ENCODE data around the gene RBM10. TPM values are rescaled to one million over a fixed set of nuclear protein-coding genes. Genes with fewer than 3 reads are reported as not detected.

The RBM10 gene
- total RNA-seq, 1 donor from 2014 or later = 27.1 TPM

DNA sequence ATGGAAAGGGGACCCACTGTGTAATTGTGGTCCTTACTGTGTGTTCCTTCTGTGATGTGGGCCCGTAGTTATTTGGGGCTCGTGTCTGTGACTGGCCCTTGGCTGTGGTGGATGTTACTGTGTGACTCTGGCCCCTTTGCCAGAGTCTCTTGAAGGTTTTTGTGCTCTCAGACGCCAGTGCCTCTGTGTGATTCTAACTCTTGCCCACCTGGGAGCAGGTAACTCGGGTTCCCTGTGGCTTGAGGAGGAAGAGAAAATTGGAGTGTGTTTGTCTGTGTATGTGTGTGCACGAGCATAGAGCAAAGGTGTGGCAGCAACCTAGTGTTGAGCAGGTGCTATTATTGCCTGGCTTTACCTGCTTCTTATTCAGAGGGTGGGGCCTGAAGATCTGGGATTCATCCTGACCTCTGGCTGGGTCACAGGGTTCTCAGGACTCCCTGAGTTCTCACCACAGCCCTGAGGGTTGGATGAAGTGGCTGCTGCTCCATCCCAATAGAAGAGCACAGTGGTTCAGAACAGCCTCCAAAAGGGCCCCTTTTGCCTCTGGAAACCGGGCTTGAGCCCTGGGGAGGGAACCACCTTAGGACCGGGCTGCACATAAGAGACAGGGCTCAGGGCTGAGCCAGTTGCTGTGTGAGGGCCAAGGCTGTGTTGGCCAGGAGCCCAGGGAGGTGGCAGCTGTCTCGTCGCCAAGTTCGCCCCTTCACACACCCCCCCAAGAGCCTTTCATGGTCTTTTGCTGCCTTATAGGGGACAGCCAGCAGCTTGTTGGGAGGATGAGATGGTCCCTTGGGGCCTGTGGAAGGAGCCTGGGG is 1.3 kb downstream of the RBM10 start:
- no peak for DNase-seq (ENCODE audit: low spot score)
- intact Hi-C loops (cut with DNase I) = no loop called here

GRCh38 chrX:47146936-47147859 is 2.2 kb downstream of the RBM10 start:
- intact Hi-C loops (cut with DNase I) = no loop called here
- DNase-seq (ENCODE audit: low spot score) = no peak

DNA sequence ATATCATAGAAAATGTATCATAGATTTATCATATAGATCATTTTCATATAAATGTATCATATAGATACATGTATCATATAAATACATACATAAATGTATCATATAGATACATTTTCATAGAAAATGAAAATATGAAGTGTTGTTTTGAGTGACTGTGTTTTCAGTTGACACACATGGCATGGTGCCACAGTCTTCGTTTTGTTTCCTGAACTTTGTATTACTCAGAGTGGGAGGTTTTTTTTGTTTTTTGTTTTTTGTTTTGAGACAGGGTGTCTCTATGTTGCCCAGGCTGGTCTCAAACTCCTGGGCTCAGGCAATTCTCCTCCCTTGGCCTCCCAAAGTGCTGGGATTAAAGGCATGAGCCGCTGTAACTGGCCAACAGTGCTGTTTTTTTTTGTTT is 3.9 kb downstream of the RBM10 start:
- intact Hi-C loops (cut with DNase I) = no loop called here
- no peak for DNase-seq (ENCODE audit: low spot score)

GRCh38 chrX:47151435-47151834 is 6.4 kb downstream of the RBM10 start:
- no peak for DNase-seq (ENCODE audit: low spot score)
- intact Hi-C loops (cut with DNase I) = no loop called here

GRCh38 chrX:47156611-47157520 is 11.8 kb downstream of the RBM10 start:
- peak; percentile 66 for DNase-seq (ENCODE audit: low spot score)
- intact Hi-C loops (cut with DNase I) = no loop called here

DNA sequence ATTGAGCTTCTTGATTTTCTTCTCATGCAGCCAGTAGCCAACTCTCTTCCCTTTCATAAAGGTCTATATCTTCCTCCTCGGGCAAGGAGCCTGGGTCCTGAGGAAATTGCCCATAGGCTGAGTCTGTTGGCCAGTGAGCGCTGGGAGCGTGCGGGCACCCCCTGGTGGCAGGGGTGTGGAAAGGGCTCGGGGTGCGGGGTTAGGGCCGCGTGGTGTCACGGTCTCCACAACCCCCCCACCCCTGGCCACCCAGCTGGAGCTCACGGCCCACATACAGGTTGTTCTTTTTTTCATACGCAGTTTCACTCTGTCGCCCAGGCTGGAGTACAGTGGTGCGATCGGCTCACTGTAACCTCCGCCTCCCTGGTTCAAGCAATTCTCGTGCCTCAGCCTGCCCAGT is 13.1 kb downstream of the RBM10 start:
- DNase-seq (ENCODE audit: low spot score) = peak; percentile 59
- intact Hi-C loops (cut with DNase I) = no loop called here

GRCh38 chrX:47158781-47159180 is 13.8 kb downstream of the RBM10 start:
- intact Hi-C loops (cut with DNase I) = no loop called here
- peak; percentile 7 for DNase-seq (ENCODE audit: low spot score)

DNA sequence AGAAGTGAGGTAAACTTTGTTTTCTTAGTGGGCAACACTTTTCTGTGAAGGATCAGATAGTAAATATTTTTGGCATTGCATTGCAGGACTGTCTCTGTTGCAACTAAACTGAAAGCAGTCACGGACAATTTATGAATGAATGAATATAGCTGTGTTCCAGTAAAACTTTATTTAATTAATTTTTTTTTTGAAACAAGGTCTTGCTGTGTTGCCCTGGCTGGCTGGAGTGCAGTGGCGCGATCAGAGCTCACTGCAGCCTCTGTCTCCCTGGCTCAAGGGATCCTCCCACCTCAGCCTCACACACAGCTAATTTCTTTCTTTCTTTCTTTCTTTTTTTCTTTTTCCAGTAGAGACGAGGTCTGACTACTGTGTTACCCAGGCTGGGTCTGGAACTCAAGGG is 15.8 kb downstream of the RBM10 start:
- peak; percentile 10 for DNase-seq (ENCODE audit: low spot score)
- intact Hi-C loops (cut with DNase I) = no loop called here

DNA sequence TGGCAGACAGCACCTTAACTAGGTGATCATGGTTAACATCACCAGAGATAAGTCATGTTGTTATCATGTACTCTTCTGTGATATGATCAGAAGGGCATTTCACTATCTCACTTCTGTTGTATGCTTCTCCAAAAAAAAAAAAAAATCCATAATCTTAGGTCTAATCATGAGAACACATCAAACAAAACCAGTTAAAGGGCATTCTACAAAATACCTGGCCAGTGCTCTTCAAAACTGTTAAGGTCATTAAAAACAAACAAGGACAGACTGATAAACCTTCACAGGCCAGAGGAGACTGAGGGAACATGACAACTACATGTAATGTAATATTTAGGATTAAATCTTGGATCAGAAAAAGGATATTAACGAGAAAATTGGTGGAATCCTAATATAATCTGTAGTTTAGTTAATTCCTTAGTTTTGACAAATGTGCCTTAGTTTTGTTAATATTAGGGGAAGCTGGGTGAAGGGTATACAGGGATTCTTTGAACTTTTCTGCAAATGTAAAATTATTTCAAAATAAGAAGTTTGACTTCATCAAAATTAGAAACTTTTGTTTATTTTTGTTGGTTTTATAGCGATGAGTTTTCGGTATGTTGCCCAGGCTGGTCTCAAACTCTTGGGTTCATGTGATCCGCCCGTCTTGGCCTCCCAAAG is 18.0 kb downstream of the RBM10 start:
- intact Hi-C loops (cut with DNase I) = no loop called here
- peak; percentile 19 for DNase-seq (ENCODE audit: low spot score)

DNA sequence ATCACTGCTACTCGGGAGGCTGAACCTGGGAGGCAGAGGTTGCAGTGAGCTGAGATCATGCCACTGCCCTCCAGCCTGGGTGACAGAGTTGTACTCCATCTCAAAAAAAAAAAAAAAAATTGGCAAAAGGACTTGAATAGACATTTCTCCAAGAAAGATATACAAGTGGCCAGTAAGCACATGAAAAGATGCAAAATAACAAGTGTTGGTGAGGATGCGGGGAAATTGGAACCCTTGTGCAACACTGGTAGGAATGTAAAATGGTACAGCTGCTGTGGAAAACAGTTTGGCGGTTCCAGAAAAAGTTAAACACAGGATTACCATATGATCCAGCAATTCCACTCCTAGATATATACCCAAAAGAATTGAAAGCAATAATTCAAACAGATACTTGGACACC is 19.4 kb downstream of the RBM10 start:
- intact Hi-C loops (cut with DNase I) = no loop called here
- DNase-seq (ENCODE audit: low spot score) = no peak

GRCh38 chrX:47166126-47166525 is 21.1 kb downstream of the RBM10 start:
- DNase-seq (ENCODE audit: low spot score) = no peak
- intact Hi-C loops (cut with DNase I) = no loop called here

GRCh38 chrX:47168495-47169073 is 23.6 kb downstream of the RBM10 start:
- intact Hi-C loops (cut with DNase I) = no loop called here
- DNase-seq (ENCODE audit: low spot score) = peak; percentile 38

GRCh38 chrX:47169273-47169672 is 24.3 kb downstream of the RBM10 start:
- intact Hi-C loops (cut with DNase I) = no loop called here
- DNase-seq (ENCODE audit: low spot score) = peak; percentile 26

- intact Hi-C loops (cut with DNase I) = no loop called here
- DNase-seq (ENCODE audit: low spot score) = peak; percentile 78
These were observed 24.9 kb downstream of the RBM10 start for GRCh38 chrX:47169726-47170515.

DNA sequence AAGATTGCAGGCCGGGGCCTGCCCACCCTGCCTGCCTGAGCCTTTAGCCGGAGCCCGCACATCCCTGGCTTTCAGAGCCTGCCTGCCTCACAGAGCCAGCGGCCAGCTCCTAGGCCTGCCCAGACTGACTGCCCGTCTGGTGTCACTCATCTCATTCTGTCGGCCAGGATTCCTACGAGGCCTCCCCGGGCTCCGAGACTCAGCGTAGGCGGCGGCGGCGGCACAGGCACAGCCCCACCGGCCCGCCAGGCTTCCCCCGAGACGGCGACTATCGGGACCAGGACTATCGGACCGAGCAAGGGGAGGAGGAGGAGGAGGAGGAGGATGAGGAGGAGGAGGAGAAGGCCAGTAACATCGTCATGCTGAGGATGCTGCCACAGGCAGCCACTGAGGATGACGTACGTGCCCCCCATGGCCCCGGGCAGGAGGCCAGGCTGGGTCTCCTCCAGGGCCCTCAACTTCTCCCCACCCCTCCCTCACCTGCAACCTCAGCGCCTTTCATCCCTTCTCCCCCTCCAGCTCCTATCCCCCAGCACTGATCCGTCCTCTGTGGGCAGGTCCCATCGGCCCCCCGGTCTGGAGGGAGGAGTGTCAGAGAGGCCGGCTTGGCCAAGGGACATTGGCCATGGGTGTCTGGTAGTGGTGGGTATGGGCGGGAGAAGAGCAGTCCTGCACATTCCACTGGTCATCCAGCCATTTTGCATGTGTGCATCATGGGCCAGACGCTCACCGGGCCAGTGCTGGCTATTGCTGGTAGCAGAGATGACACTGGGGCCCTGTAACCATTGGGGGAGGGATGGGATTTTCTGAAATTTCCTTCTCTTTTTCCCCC is 26.1 kb downstream of the RBM10 start:
- DNase-seq (ENCODE audit: low spot score) = peak; percentile 69
- intact Hi-C loops (cut with DNase I) = no loop called here

DNA sequence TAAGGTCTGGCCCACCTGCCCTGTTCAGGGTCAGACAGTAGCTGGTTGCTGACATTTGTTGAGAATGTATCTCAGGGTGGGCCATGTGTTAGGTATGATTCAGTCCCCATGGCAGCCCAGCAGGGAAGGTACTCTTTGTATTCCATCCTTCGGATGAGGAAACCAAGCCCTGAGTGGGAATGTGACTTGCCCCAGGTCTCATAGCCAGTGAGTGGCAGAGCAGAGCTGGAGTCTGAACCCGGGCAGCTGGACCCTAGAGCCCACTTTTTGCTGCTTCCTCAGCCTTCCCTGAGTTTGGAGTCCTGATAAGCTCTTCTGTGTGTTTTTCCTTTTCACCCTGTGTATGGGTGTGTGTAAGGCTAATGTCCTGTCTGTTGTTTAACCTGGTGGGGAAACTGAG is 27.0 kb downstream of the RBM10 start:
- DNase-seq (ENCODE audit: low spot score) = peak; percentile 55
- intact Hi-C loops (cut with DNase I) = no loop called here

DNA sequence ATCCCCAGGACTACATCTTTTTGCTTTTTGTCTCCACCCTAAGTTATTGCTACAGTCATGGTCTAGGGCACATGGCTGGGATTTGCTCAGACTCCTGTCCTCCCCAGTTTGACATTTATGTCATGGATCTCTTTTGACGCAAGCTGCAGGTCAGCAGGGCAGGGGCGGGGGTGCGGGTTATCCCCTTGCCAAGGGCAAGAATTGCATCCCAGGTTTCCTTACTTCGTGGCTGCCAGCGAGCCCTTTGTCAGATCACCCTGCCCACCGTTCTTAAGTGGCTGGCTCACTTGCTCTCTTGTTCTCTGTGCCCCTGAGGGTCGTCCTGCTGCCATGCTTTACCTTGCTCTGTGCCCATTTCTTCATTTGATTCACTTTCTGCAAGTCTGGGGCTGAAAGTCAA is 27.5 kb downstream of the RBM10 start:
- peak; percentile 24 for DNase-seq (ENCODE audit: low spot score)
- intact Hi-C loops (cut with DNase I) = no loop called here
